LHCN-M2 (cell line): ENCODE results near the gene PPP1R9B. TPM values are rescaled to one million over a fixed set of nuclear protein-coding genes. Genes with fewer than 3 reads are reported as not detected.

Source experiments
- DNase-seq: peaks from one replicate; pipeline ENCODE4 v3.0.0-alpha.2; 2012; ENCODE audit warnings: low read depth
- total RNA-seq: library from RNA; depleted of rRNA; stranded (reverse); fragments of >200 nt; gene quantifications from 2 replicates; pipeline ENCODE4 v1.2.3, GENCODE V29; 2014

PPP1R9B gene
- total RNA-seq, 1 experiment from 2014 or later, result 42.7 TPM

- peak; percentile 50 for DNase-seq
These were observed 37.5 kb upstream of the PPP1R9B start for GRCh38 chr17:50187751-50188530.

GRCh38 chr17:50187394-50187725 lies 36.9 kb upstream of the PPP1R9B start:
- DNase-seq, result no peak

GRCh38 chr17:50186661-50187393 lies 36.4 kb upstream of the PPP1R9B start:
- DNase-seq, result peak; percentile 57

- DNase-seq, result no peak
These were observed 35.4 kb upstream of the PPP1R9B start for GRCh38 chr17:50185631-50186471.

GRCh38 chr17:50184611-50185398 lies 34.3 kb upstream of the PPP1R9B start:
- peak; percentile 74 for DNase-seq

GRCh38 chr17:50184064-50184463 lies 33.6 kb upstream of the PPP1R9B start:
- peak; percentile 52 for DNase-seq

- no peak for DNase-seq
These were observed 33.0 kb upstream of the PPP1R9B start for GRCh38 chr17:50183421-50183994.

GRCh38 chr17:50182783-50183420 lies 32.4 kb upstream of the PPP1R9B start:
- DNase-seq, result no peak

- peak; percentile 95 for DNase-seq
These were observed 31.4 kb upstream of the PPP1R9B start for GRCh38 chr17:50181591-50182560.

GRCh38 chr17:50181144-50181543 lies 30.7 kb upstream of the PPP1R9B start:
- DNase-seq, result no peak

GRCh38 chr17:50180620-50181019 lies 30.1 kb upstream of the PPP1R9B start:
- DNase-seq, result no peak

- no peak for DNase-seq
These were observed 29.6 kb upstream of the PPP1R9B start for GRCh38 chr17:50180111-50180510.

- DNase-seq, result peak; percentile 100
These were observed 27.7 kb upstream of the PPP1R9B start for GRCh38 chr17:50177983-50178834.

GRCh38 chr17:50177476-50177875 lies 27.0 kb upstream of the PPP1R9B start:
- DNase-seq, result no peak

- DNase-seq, result no peak
These were observed 26.3 kb upstream of the PPP1R9B start for GRCh38 chr17:50176559-50177357.

- no peak for DNase-seq
These were observed 24.7 kb upstream of the PPP1R9B start for GRCh38 chr17:50175035-50175807.

GRCh38 chr17:50174444-50174843 lies 24.0 kb upstream of the PPP1R9B start:
- no peak for DNase-seq
